Cardiac muscle cell (in vitro differentiated cells and primary cell): ENCODE measurements around the gene AMY1B. TPM values are rescaled to one million over a fixed set of nuclear protein-coding genes. Genes with fewer than 3 reads are reported as not detected.
"Not testable (repeated sequence)": the region's sequence is repeated elsewhere in the genome, so short reads cannot be mapped to it uniquely, and the experiment has no call there.

Source experiments
- DNase-seq, 2 donors: peaks; one replicate each; pipeline versions ENCODE4 v3.0.0 to v3.0.0-alpha.2; 2010 to 2017; ENCODE audit warnings: low read depth in 1 of 2, low spot score in 1 of 2
- H3K27ac ChIP-seq: fragments of 200-600 bp; sonication (generic); 2 replicates; pipeline ENCODE4 v1.5.1; 2016
- H3K27me3 ChIP-seq: fragments of 200-600 bp; sonication (generic); 2 replicates; pipeline ENCODE4 v1.6.0; 2016; ENCODE audit warnings: control low read depth
- H3K36me3 ChIP-seq: fragments of 200-600 bp; sonication (generic); 2 replicates; pipeline ENCODE4 v1.5.1; 2016; ENCODE audit warnings: control low read depth
- H3K4me1 ChIP-seq: fragments of 200-600 bp; sonication (generic); 2 replicates; pipeline ENCODE4 v1.8.1; 2017; ENCODE audit warnings: low read depth, mild to moderate bottlenecking, mixed run types
- H3K4me3 ChIP-seq: fragments of 200-600 bp; sonication (generic); 2 replicates; pipeline ENCODE4 v1.5.1; 2016; ENCODE audit warnings: mild to moderate bottlenecking
- H3K9me3 ChIP-seq: fragments of 200-600 bp; sonication (generic); 2 replicates; pipeline ENCODE4 v1.5.1; 2017; ENCODE audit warnings: low read depth, mild to moderate bottlenecking, control low read depth
- polyA plus RNA-seq: library from polyadenylated mRNA; unstranded; fragments of >200 nt; fragmentation: Nextera tagmentation; extraction: Ambion mirVana; gene quantifications from 2 replicates; pipeline ENCODE4 v1.2.1, GENCODE V29; 2016
- total RNA-seq: library from RNA; depleted of rRNA; stranded (reverse); fragments of >200 nt; gene quantifications from 2 replicates; pipeline ENCODE4 v1.2.3, GENCODE V29; 2016

The AMY1B gene
- total RNA-seq (not detected in 2 replicates), polyA plus RNA-seq (not detected in 2 replicates)

DNA sequence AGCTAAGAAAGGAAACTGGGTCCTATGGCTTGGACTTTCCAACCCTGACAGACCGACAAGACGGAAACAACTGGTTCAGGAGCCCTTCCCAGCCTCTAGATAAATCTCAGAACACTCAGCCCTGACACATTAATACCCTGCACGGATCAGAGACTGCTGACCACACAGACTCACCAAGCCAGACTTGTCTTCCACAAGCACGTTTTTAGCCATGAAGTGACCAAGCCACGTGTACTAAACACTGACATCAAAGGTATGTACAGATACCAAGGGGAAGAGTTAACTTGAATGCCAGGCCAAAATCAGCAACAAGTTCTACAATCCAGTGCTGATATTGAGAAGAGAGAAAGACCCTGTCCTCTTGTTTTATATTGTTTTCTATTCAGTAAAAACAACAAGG, at the start of gene AMY1B:
TSS of gene AMY1B (minus strand) at position 101 of the 400 bp plus-strand sequence. CDS start 571 bp downstream, outside the sequence.
- not testable (repeated sequence) for H3K9me3 ChIP-seq, H3K27ac ChIP-seq, H3K4me1 ChIP-seq, H3K36me3 ChIP-seq, H3K27me3 ChIP-seq, H3K4me3 ChIP-seq, DNase-seq

DNA sequence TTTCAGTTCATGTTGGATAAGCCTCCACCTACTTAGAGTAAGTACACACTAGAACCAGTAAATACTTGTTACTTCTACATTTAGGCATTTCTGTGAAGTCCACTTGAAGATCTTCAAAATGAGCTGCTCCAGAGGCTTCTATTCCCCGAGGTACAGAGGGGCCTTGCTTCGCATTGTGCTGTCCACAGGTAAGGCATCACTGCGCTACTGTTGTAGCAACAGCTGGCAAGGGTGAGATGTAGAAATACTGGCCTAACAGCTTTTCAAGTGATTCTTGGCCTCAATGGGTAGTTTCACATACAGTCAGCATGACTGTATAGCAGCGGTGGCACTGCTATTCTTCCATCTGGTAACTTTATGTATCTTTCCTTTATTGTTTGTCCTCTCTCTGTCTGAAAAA, 49.0 kb upstream of the AMY1B start:
- H3K36me3 ChIP-seq, DNase-seq, H3K27me3 ChIP-seq, H3K9me3 ChIP-seq, H3K4me1 ChIP-seq, H3K27ac ChIP-seq, H3K4me3 ChIP-seq: not testable (repeated sequence)

DNA sequence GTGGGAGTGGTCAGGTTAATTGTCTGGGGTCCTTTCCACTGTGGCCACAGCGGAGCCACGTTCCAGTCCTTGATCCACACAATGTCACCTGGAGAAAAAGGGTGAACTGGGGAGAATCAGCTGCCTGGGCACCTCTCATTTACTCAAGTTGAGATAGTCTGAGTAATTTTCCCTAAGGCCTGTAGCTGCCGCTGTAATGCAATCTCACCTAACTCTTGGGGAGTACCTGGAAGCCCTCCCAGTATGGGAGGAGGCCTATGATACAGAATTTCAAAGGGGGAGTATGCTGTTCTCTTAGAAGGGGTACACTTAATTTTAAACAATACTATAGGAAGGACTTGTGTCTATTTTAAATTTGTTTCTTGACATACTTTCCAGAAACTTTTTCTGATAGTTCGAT, 48.4 kb upstream of the AMY1B start:
- not testable (repeated sequence) for H3K36me3 ChIP-seq, H3K4me3 ChIP-seq, H3K27me3 ChIP-seq, H3K4me1 ChIP-seq, DNase-seq, H3K27ac ChIP-seq, H3K9me3 ChIP-seq

DNA sequence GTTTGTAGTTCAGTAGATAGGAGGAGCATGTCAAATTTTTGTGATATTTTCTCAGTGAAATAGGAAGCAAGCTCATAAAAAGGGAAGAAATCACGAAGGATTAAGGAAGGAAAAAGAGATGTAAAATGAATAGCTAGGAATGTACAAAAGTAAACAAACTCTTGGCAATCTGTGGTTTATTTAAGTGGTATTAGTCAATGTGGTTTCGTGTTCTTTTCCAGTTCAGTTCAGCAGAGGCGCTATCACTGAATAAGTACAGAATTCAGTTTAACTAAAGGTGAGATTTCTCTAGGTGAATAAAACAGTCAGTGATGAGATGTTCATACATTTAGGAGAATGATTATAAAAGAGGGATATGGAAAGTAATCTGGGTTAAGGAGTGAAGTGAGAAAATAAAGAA, 42.0 kb upstream of the AMY1B start:
- DNase-seq, H3K9me3 ChIP-seq, H3K27ac ChIP-seq, H3K27me3 ChIP-seq, H3K4me1 ChIP-seq, H3K36me3 ChIP-seq, H3K4me3 ChIP-seq: not testable (repeated sequence)

DNA sequence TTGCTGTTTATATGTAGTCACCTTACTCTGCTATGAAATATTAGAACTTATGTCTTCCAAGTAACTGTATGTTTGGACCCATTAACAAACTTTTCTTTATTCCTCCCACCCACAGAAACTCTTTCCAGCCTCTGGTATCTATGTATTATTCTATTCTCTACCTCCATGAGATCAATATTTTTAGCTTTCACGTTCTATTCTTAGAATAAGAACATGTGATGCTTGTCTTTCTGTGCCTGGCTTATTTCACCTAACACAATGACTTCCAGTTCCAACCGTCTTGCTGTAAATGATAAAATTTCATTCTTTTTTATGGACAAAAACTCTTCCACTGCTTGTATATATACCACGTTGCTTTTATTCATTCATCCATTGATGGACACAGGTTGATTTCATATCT, 39.3 kb upstream of the AMY1B start:
- H3K27me3 ChIP-seq, H3K36me3 ChIP-seq, H3K27ac ChIP-seq, DNase-seq, H3K9me3 ChIP-seq, H3K4me1 ChIP-seq, H3K4me3 ChIP-seq: not testable (repeated sequence)

DNA sequence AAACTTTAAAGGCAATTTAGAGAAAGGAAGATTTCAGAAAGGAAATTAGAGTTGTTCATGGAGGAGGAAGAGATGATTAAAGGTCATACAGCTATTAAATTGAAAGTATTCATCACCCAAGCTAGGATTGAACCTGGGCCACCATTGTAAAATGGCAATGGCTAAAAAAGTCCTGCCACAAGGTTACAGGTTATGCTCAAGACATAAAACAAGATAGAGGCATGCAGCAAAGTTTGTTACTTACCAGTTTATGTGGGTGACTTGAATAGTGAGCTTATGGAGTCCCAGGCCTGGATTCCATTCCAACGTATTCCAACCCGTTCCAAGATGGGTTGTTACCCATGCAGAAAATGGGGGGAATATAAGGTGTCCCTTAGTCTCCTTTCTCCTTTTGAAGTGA, 25.5 kb upstream of the AMY1B start:
- H3K4me3 ChIP-seq, DNase-seq: not testable (repeated sequence)

DNA sequence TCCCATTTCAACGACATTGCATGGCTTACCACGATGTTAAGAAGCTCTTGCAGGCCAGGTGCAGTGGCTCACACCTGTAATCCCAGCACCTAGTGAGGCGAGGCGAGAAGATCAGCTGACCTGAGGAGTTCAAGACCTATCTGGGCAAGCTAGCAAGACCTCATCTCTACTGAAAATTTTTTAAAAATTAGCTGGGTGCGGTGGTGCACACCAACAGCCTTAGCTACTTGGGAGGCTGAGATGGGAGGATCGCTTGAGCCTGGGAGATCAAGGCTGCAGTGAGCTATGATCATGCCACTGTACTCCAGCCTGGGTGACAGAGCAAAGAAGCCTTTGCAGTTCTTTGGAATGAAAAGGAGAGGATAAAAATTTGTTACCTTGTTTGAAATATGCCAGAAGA, 21.4 kb upstream of the AMY1B start:
- H3K27me3 ChIP-seq, H3K27ac ChIP-seq, H3K4me3 ChIP-seq, H3K9me3 ChIP-seq, H3K36me3 ChIP-seq, H3K4me1 ChIP-seq, DNase-seq: not testable (repeated sequence)

More for the DNA sequence above, 25.5 kb upstream of the AMY1B start:
- not testable (repeated sequence) for H3K27me3 ChIP-seq, H3K27ac ChIP-seq, H3K36me3 ChIP-seq, H3K9me3 ChIP-seq, H3K4me1 ChIP-seq

DNA sequence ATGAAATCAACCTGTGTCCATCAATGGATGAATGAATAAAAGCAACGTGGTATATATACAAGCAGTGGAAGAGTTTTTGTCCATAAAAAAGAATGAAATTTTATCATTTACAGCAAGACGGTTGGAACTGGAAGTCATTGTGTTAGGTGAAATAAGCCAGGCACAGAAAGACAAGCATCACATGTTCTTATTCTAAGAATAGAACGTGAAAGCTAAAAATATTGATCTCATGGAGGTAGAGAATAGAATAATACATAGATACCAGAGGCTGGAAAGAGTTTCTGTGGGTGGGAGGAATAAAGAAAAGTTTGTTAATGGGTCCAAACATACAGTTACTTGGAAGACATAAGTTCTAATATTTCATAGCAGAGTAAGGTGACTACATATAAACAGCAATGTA, 14.4 kb upstream of the AMY1B start:
- H3K36me3 ChIP-seq, H3K4me1 ChIP-seq, H3K27ac ChIP-seq, H3K27me3 ChIP-seq, DNase-seq, H3K9me3 ChIP-seq, H3K4me3 ChIP-seq: not testable (repeated sequence)

DNA sequence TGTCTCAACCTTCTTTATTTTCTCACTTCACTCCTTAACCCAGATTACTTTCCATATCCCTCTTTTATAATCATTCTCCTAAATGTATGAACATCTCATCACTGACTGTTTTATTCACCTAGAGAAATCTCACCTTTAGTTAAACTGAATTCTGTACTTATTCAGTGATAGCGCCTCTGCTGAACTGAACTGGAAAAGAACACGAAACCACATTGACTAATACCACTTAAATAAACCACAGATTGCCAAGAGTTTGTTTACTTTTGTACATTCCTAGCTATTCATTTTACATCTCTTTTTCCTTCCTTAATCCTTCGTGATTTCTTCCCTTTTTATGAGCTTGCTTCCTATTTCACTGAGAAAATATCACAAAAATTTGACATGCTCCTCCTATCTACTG, 11.7 kb upstream of the AMY1B start:
- H3K4me1 ChIP-seq, DNase-seq: not testable (repeated sequence)

DNA sequence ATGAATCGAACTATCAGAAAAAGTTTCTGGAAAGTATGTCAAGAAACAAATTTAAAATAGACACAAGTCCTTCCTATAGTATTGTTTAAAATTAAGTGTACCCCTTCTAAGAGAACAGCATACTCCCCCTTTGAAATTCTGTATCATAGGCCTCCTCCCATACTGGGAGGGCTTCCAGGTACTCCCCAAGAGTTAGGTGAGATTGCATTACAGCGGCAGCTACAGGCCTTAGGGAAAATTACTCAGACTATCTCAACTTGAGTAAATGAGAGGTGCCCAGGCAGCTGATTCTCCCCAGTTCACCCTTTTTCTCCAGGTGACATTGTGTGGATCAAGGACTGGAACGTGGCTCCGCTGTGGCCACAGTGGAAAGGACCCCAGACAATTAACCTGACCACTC, 5.2 kb upstream of the AMY1B start:
- H3K27ac ChIP-seq, H3K36me3 ChIP-seq, DNase-seq, H3K9me3 ChIP-seq, H3K4me1 ChIP-seq, H3K27me3 ChIP-seq, H3K4me3 ChIP-seq: not testable (repeated sequence)

More for the DNA sequence above, 11.7 kb upstream of the AMY1B start:
- not testable (repeated sequence) for H3K36me3 ChIP-seq, H3K9me3 ChIP-seq, H3K27ac ChIP-seq, H3K27me3 ChIP-seq, H3K4me3 ChIP-seq

DNA sequence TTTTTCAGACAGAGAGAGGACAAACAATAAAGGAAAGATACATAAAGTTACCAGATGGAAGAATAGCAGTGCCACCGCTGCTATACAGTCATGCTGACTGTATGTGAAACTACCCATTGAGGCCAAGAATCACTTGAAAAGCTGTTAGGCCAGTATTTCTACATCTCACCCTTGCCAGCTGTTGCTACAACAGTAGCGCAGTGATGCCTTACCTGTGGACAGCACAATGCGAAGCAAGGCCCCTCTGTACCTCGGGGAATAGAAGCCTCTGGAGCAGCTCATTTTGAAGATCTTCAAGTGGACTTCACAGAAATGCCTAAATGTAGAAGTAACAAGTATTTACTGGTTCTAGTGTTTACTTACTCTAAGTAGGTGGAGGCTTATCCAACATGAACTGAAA, 4.7 kb upstream of the AMY1B start:
- not testable (repeated sequence) for H3K4me1 ChIP-seq, DNase-seq

DNA sequence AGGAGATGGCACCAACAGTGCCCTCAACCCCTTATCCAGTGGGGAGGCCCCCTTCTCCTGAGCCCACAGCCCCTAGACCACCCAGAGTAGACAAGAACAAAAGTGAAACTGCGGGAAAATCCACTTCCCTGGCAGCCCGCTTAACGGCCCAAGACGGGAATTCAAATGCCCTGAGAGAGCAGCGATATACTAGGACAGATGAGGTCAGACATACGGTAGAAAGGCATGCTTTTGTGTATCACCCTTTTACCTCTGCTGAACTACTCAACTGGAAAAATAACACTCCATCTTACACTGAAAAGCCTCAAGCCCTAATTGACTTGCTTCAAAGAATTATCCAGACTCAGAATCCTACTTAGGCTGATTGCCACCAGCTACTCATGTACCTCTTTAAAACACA, 1.4 kb upstream of the AMY1B start:
- not testable (repeated sequence) for H3K9me3 ChIP-seq, H3K36me3 ChIP-seq, H3K27me3 ChIP-seq, DNase-seq, H3K27ac ChIP-seq, H3K4me3 ChIP-seq, H3K4me1 ChIP-seq

More for the DNA sequence above, 4.7 kb upstream of the AMY1B start:
- H3K36me3 ChIP-seq, H3K4me3 ChIP-seq, H3K27ac ChIP-seq, H3K27me3 ChIP-seq, H3K9me3 ChIP-seq: not testable (repeated sequence)

DNA sequence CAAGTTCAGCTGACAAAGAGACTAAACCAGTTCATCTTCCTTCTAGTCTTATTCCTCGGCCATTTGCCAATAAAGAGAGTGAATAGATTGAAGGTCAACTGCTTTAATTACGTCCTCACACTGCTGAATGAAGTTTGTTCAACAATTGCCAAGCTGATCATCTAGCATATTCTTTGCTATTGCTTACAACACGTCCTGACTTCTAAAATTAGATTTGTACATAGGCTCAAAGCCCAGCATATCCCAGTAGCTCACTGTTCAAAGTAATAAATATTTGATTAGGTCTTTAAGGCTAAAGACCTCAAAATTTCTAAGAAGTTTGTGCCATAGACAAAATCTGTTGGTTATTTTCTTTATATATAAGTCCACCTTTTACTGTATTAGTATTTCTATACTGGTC, 19.7 kb downstream of the AMY1B start:
- not testable (repeated sequence) for H3K27me3 ChIP-seq, H3K4me3 ChIP-seq, H3K36me3 ChIP-seq, H3K27ac ChIP-seq, H3K9me3 ChIP-seq, DNase-seq, H3K4me1 ChIP-seq

DNA sequence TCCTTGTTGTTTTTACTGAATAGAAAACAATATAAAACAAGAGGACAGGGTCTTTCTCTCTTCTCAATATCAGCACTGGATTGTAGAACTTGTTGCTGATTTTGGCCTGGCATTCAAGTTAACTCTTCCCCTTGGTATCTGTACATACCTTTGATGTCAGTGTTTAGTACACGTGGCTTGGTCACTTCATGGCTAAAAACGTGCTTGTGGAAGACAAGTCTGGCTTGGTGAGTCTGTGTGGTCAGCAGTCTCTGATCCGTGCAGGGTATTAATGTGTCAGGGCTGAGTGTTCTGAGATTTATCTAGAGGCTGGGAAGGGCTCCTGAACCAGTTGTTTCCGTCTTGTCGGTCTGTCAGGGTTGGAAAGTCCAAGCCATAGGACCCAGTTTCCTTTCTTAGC, 40.5 kb downstream of the AMY1B start, which contains the start of gene AMY1A:
TSS of gene AMY1A (plus strand) at position 301 of the 400 bp plus-strand sequence. CDS start 571 bp downstream, outside the sequence.
- DNase-seq, H3K27ac ChIP-seq, H3K36me3 ChIP-seq, H3K4me1 ChIP-seq, H3K27me3 ChIP-seq, H3K4me3 ChIP-seq, H3K9me3 ChIP-seq: not testable (repeated sequence)

DNA sequence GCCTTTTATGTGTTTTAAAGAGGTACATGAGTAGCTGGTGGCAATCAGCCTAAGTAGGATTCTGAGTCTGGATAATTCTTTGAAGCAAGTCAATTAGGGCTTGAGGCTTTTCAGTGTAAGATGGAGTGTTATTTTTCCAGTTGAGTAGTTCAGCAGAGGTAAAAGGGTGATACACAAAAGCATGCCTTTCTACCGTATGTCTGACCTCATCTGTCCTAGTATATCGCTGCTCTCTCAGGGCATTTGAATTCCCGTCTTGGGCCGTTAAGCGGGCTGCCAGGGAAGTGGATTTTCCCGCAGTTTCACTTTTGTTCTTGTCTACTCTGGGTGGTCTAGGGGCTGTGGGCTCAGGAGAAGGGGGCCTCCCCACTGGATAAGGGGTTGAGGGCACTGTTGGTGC, 41.9 kb downstream of the AMY1B start:
- not testable (repeated sequence) for DNase-seq, H3K4me1 ChIP-seq, H3K36me3 ChIP-seq, H3K9me3 ChIP-seq, H3K4me3 ChIP-seq, H3K27me3 ChIP-seq, H3K27ac ChIP-seq
